Measurements from ENCODE around the gene LRMDA. TPM values are rescaled to one million over a fixed set of nuclear protein-coding genes. Genes with fewer than 3 reads are reported as not detected.

LRMDA gene
- total and polyA plus RNA-seq, 2 donors (not counting 3 experiments of a cell fraction or from before 2014, with no cell fraction given) = 9.7 to 18.0 TPM

- intact Hi-C loops (cut with micrococcal nuclease) = no loop called here
- FAIRE-seq (no peak), DNase-seq (ENCODE audit: low read depth, low spot score) (no peak)
- Histone ChIP-seq H3K9me1 (replicated peaks; ENCODE audit: control insufficient read depth, extremely low read depth, insufficient read depth, low read length) (no peaks in the 10 kb centered on the region), H3K9ac (replicated peaks; ENCODE audit: extremely low read depth, insufficient read depth, low read length) (no peak overlapping the region), H2AFZ (ENCODE audit: low read depth, low read length) (no peak overlapping the region), H3K9me3 (replicated peaks; ENCODE audit: control insufficient read depth, insufficient read depth, low read length) (no peaks in the 10 kb centered on the region), H3K36me3 (ENCODE audit: control insufficient read depth in 2 of 2, extremely low read depth in 1 of 2, insufficient read depth in 2 of 2, low read length in 2 of 2) (no peaks in the 10 kb centered on the region), H3K79me2 (ENCODE audit: control insufficient read depth, insufficient read depth, low read length) (no peaks in the 10 kb centered on the region), H3K4me1 (ENCODE audit: control insufficient read depth, extremely low read depth, insufficient read depth, low read length) (no peaks in the 10 kb centered on the region), H3K4me2 (ENCODE audit: insufficient read depth, low read length) (no peak overlapping the region), H3K27ac (ENCODE audit: insufficient read depth, low read depth, low read length) (no peak overlapping the region), H3K4me3 (replicated peaks in 1 of 3; ENCODE audit: insufficient read depth in 1 of 3, low read depth in 1 of 3, low read length in 3 of 3) (no peak overlapping the region), H3K27me3 (ENCODE audit: control insufficient read depth in 2 of 2, insufficient read depth in 2 of 2, low read length in 2 of 2) (no peaks in the 10 kb centered on the region), H4K20me1 (replicated peaks; ENCODE audit: control insufficient read depth, extremely low read depth, insufficient read depth, low read length) (no peaks in the 10 kb centered on the region)
- TF ChIP-seq POLR2AphosphoS5 (IDR thresholded peaks at IDR 0.05; ENCODE audit: insufficient read depth, low read depth, low read length) (no peak), MYC (IDR thresholded peaks at IDR 0.05; ENCODE audit: low read depth, low read length) (no peak), GATA2 (IDR thresholded peaks at IDR 0.05; ENCODE audit: insufficient read depth, insufficient read length, low read depth, low read length) (no peak), MAX (IDR thresholded peaks at IDR 0.05; ENCODE audit: insufficient read depth, insufficient read length) (no peak), EZH2 (IDR thresholded peaks at IDR 0.05; ENCODE audit: borderline replicate concordance, low read depth, low read length, severe bottlenecking) (no peak), POLR2A (IDR thresholded peaks at IDR 0.05; ENCODE audit: low read depth, low read length) (no peak), CTCF (IDR thresholded peaks at IDR 0.05; ENCODE audit: extremely low read depth in 1 of 2, insufficient read depth in 1 of 2, low read depth in 1 of 2, low read length in 2 of 2) (no peak), FOS (IDR thresholded peaks at IDR 0.05; ENCODE audit: borderline replicate concordance, insufficient read depth, low read length) (no peak), JUN (IDR thresholded peaks at IDR 0.05; ENCODE audit: borderline replicate concordance, insufficient read depth, insufficient read length, low read depth) (no peak)
- CTCF ChIA-PET = interaction anchor here (1.0 kb wide), 1 partner anchor 441 kb away, joined by 3 read pairs; no protein-coding TSS in a partner anchor
- no TSS peak for BruUV-seq (replicated peaks)
- POLR2A ChIA-PET = no interaction called here
- dilution Hi-C loops (cut with MboI; ENCODE audit: extremely low pct_ligation_motif_present, low sequenced_read_pairs) = no loop called here
Observed at GRCh38 chr10:76106611-76107010, 675.2 kb downstream of the LRMDA start.
